ENCODE data around the gene MED15.

Gene MED15

GRCh38 chr22:20483771-20484170 lies 23.6 kb upstream of the MED15 start:
- Histone ChIP-seq H3K4me3 (ENCODE audit: low read depth in 1 of 2, low read length in 1 of 2) (no peak overlapping the region), H3K36me3 (peaks cover 12% of the 10 kb centered on the region), H3K27ac (no peak overlapping the region), H3K27me3 (no peaks in the 10 kb centered on the region), H3K9me3 (no peaks in the 10 kb centered on the region), H3K4me1 (ENCODE audit: control insufficient read depth in 1 of 2, insufficient read depth in 1 of 2, low read depth in 1 of 2, low read length in 1 of 2) (no peaks in the 10 kb centered on the region)
- TF ChIP-seq, protein P1, sequence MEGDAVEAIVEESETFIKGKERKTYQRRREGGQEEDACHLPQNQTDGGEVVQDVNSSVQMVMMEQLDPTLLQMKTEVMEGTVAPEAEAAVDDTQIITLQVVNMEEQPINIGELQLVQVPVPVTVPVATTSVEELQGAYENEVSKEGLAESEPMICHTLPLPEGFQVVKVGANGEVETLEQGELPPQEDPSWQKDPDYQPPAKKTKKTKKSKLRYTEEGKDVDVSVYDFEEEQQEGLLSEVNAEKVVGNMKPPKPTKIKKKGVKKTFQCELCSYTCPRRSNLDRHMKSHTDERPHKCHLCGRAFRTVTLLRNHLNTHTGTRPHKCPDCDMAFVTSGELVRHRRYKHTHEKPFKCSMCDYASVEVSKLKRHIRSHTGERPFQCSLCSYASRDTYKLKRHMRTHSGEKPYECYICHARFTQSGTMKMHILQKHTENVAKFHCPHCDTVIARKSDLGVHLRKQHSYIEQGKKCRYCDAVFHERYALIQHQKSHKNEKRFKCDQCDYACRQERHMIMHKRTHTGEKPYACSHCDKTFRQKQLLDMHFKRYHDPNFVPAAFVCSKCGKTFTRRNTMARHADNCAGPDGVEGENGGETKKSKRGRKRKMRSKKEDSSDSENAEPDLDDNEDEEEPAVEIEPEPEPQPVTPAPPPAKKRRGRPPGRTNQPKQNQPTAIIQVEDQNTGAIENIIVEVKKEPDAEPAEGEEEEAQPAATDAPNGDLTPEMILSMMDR (IDR thresholded peaks at IDR 0.05): no peak

GRCh38 chr22:20484948-20485683 lies 22.3 kb upstream of the MED15 start:
- H3K4me1 ChIP-seq (ENCODE audit: control insufficient read depth in 1 of 2, insufficient read depth in 1 of 2, low read depth in 1 of 2, low read length in 1 of 2): no peaks in the 10 kb centered on the region
- no peaks in the 10 kb centered on the region for H3K27me3 ChIP-seq
- H3K9me3 ChIP-seq: no peaks in the 10 kb centered on the region
- H3K27ac ChIP-seq: no peak overlapping the region
- H3K4me3 ChIP-seq (ENCODE audit: low read depth in 1 of 2, low read length in 1 of 2): no peak overlapping the region
- H3K36me3 ChIP-seq: peaks cover 15% of the 10 kb centered on the region
- TF ChIP-seq, protein P1 (IDR thresholded peaks at IDR 0.05): no peak

- Histone ChIP-seq H3K27ac (no peak overlapping the region), H3K4me3 (ENCODE audit: low read depth in 1 of 2, low read length in 1 of 2) (no peak overlapping the region), H3K9me3 (no peaks in the 10 kb centered on the region), H3K4me1 (ENCODE audit: control insufficient read depth in 1 of 2, insufficient read depth in 1 of 2, low read depth in 1 of 2, low read length in 1 of 2) (no peaks in the 10 kb centered on the region), H3K36me3 (peaks cover 15% of the 10 kb centered on the region), H3K27me3 (no peaks in the 10 kb centered on the region)
- TF ChIP-seq, protein P1 (IDR thresholded peaks at IDR 0.05): no peak
Measured at GRCh38 chr22:20486229-20486628, 21.2 kb upstream of the MED15 start.

GRCh38 chr22:20487715-20488114 lies 19.7 kb upstream of the MED15 start:
- Histone ChIP-seq H3K9me3 (no peaks in the 10 kb centered on the region), H3K4me1 (ENCODE audit: control insufficient read depth in 1 of 2, insufficient read depth in 1 of 2, low read depth in 1 of 2, low read length in 1 of 2) (no peaks in the 10 kb centered on the region), H3K27me3 (no peaks in the 10 kb centered on the region), H3K36me3 (peaks cover 15% of the 10 kb centered on the region), H3K27ac (no peak overlapping the region), H3K4me3 (ENCODE audit: low read depth in 1 of 2, low read length in 1 of 2) (no peak overlapping the region)
- TF ChIP-seq, protein P1 (IDR thresholded peaks at IDR 0.05): no peak

DNA sequence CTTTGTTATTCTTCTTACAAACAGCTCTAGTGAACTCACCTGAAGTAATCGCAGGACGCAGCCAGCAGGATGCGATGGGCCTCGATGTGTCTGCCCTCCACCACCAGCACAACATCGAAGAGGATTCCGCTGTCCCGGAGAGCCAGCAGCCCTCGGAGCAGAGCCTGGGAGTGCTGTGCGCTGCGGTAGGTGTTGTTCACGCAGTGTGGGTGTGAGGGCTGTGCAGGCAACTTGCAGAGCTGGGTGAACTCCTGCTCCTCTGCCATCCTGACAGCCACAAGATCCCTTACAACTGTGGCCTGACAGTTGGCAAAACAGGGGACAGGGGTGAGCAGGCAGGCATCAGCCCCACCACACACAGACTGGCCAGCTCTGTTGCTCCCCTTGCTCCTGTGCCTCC lies 18.5 kb upstream of the MED15 start:
- TF ChIP-seq, protein P1 (IDR thresholded peaks at IDR 0.05): no peak
- no peak overlapping the region for H3K4me3 ChIP-seq (ENCODE audit: low read depth in 1 of 2, low read length in 1 of 2)
- H3K36me3 ChIP-seq: peaks cover 15% of the 10 kb centered on the region
- no peaks in the 10 kb centered on the region for H3K27me3 ChIP-seq
- no peaks in the 10 kb centered on the region for H3K9me3 ChIP-seq
- no peak overlapping the region for H3K27ac ChIP-seq
- peaks cover 4% of the 10 kb centered on the region in 2 experiments for H3K4me1 ChIP-seq (ENCODE audit: control insufficient read depth in 1 of 2, insufficient read depth in 1 of 2, low read depth in 1 of 2, low read length in 1 of 2)
